GM21529 (cell line): ENCODE results near the gene CMIP.
A peak's percentile ranks its signal among the peaks of the same experiment; 100 is the strongest.

Experiments used
- ATAC-seq: cut with Tn5 transposase; IDR thresholded peaks from one replicate; pipeline ENCODE4 v1.9.1; 2021; ENCODE audit not compliant: unreplicated experiment

The CMIP gene

DNA sequence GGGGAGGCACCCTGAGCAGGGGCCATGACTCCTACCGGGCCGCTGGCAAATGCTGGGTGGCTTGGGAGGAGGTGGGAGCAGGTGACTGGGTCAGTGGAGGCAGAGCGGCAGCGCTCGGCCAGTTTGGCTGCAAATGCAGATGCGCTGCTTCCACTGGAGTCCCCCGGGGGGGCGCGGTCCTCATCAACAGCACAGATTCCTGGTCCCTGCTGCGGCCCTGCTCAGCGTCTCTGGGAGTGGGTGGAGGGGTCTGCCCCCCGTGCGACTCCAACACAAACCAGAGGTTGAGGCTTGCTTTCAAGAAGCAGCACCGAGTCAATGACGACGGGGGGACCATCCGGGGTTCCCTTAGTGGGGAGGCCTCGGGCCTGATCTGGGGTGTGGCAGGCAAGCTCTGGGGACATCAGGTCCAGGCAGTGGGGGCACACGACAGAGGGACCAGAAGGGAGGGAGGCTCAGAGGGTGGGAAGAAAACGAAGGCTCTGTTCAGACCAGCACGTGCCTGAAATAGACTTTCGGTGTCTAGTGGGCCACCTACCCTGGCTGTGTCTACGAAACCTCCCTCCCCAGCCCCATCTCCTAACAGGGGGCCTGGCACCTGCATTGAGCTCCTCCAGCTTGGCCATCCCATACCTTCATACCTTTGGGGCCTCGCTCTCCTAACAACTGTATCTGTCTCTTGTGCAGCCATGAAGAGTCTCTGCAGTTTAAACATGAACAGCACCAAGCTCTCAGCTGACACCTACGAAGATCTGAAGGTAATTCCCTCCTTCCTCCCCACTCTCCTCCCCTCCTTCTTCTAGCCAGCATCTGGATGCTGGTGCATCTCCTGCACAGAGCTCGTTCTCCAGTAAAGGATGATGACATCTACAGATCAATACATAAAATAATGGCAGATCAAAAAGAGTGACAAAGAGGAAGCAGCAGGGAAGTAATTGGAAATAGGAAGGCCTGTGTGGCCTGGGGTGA lies 262.0 kb downstream of the CMIP start:
- no peak for ATAC-seq

GRCh38 chr16:81707411-81708265 lies 263.0 kb downstream of the CMIP start:
- ATAC-seq, result no peak

GRCh38 chr16:81708266-81709015 lies 263.8 kb downstream of the CMIP start:
- no peak for ATAC-seq

DNA sequence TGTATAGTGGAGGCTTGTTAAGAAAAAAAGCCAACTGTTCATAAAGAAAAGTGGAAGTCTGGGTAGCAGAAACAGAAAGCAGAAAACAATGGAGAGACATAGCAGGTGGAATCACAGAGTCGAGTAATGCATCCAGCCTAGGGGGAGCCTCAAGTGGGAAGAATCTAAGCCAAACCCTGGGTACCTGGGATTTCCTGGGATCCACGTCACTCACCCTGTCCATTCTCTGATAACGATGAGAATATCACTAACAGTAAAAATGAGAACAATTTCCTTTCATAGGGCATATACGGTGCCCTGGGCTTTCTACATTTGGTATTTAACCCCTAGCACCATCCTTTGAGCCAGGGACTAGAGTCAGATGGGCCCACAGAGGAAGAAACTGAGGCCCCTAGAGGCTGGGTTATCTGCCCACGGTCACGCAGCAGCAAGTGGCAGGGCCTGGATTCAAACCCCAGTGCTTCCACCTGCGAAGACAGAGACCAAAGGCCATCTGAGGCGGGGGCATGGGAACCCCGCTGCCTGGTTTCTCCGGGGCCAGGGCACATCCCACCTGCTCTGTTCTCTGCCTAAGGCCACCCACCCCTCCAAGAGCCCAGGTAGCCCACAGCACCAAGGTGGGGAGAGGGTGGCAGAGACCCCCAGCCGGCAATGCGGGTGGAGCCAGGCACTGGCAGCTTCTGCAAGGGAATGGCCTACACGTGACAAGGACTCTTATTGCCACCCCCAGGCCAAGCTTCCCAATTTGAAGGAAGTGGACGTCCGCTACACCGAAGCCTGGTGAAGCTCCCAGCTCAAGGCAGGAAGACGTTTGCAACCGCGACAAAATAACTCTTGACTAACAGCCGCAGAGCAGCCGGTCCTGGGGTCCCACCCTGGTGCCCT lies 264.6 kb downstream of the CMIP start:
- no peak for ATAC-seq

DNA sequence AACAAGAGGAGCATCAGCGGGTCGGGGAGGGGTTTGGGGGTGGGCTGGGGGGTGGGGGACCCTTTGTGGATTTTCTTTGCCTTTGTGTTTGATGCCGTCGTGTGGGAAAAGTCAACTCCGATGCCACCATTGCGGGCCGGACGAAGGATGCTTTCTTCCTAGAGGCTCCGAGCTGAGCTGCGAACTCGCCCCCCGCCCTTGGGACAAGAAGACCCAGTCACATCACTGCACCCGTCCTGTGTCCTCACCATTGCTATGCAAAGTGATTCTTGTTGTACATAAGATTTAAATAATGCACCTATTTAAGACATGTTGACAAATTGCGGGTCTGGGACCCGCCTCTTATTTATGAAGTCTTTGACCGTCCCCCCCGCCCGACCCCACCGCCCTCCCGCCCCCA lies 265.4 kb downstream of the CMIP start:
- no peak for ATAC-seq

- no peak for ATAC-seq
Measured at GRCh38 chr16:81710596-81710995, 266.0 kb downstream of the CMIP start.

- ATAC-seq, result no peak
Measured at GRCh38 chr16:81711657-81712319, 267.2 kb downstream of the CMIP start.

- ATAC-seq, result no peak
Measured at GRCh38 chr16:81712681-81713080, 268.1 kb downstream of the CMIP start.

DNA sequence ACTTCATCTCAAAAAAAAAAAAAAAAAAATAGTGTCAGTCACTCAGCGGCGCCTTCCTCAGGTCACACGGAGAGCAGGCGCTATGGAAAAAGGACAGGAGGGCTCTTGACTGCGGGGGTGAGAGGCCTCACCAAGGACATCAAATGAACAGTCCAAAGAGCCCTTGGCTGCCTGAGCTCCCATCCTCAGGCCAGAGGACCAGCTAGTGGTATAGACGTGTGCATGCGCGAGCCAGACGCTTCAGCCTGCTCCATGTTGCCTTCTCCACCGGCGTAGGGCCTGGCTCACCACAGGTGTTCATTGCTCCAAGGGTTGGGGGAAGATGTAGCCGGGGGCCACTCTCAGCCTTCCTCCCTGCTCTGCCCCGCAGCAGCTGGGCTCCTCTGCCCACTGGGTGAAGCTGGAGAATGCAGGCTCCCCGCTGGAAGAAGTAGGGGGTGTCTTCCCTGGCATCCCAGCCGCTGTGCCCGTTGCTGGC lies 268.7 kb downstream of the CMIP start:
- ATAC-seq, result no peak

- ATAC-seq, result no peak
Measured at GRCh38 chr16:81713796-81714195, 269.2 kb downstream of the CMIP start.

- no peak for ATAC-seq
Measured at GRCh38 chr16:81714583-81714982, 270.0 kb downstream of the CMIP start.

DNA sequence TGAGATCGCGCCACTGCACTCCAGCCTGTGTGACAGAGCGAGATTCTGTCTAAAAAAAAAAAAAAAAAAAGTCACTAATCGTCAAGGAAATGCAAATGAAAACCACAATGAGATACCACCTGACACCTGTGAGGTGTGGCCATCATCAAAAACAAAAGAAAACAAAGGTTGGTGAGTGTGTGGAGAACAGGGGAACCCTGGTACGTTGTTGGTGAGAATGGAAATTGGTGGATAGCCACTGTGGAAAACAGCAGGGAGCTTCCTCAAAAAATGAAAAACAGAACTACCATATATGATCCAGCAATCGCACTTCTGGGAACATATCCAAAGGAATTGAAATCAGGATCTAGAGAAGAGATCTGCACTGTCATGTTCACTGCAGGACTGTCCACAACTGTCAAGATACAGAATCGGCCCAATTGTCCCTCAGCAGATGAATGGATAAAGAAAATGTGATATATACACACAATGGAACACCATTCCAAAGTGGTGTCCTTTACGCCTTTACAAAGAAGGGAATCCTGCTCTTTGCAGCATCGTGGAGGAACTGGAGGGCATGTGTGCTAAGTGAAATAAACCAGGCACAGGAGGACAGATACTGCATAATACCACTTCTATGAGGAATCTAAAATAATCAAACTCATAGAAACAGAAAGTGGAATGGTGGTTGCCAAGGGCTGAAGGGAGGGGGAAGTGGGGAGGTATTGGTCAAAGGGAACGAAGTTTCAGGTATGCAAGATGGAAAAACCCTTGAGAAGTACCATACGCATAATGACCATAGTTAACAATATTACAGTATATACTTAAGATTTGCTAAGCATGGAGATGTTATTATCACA lies 271.0 kb downstream of the CMIP start:
- ATAC-seq, result peak; percentile 61

GRCh38 chr16:81716478-81717225 lies 272.0 kb downstream of the CMIP start:
- peak; percentile 54 for ATAC-seq

- no peak for ATAC-seq
Measured at GRCh38 chr16:81717662-81718189, 273.1 kb downstream of the CMIP start.

- no peak for ATAC-seq
Measured at GRCh38 chr16:81718637-81719036, 274.0 kb downstream of the CMIP start.

DNA sequence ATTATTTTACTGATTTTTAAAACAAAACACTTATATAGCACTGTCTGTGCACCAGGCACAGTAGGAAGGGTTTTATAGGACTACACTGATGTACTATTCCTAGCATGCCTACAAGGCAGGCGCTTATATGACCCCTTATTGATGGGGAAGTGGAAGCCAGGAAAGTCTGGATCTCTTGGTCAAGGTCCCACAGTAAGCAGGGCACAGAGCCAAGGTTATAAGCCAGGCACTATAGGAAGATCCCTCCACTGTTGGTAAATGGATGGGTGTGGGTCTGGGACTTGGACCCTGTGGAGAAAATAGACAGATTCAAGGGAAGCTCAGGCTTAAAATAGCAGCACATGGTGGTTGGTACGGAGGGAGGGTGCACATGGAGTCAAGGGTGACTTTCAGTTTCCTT lies 275.4 kb downstream of the CMIP start:
- no peak for ATAC-seq
